ENCODE results near the gene IGLL5. TPM values are rescaled to one million over a fixed set of nuclear protein-coding genes. Genes with fewer than 3 reads are reported as not detected.

Gene IGLL5
- total RNA-seq, 3 donors from 2014 or later (not counting 1 experiment from before 2014, with no cell fraction given): 0.38 to 124 (median 0.93) TPM

GRCh38 chr22:22870577-22871404, 16.8 kb upstream of the IGLL5 start:
- peak in 1 of 2 donors; percentile 33 for DNase-seq

GRCh38 chr22:22871536-22872278, 15.9 kb upstream of the IGLL5 start:
- H3K4me1 ChIP-seq (ENCODE audit: control insufficient read depth, insufficient read depth, low read length): peaks cover 17% of the 10 kb centered on the region
- Mint-ChIP-seq H3K27ac (peak overlapping the region in 1 of 2 donors; percentile 31), H3K27me3 (ENCODE audit: low read depth in 2 of 2) (no peaks in the 10 kb centered on the region), H3K4me3 (no peak overlapping the region), H3K4me1 (peaks cover 32 to 44% of the 10 kb centered on the region in 2 donors), H3K9me3 (peaks cover 2 to 8% of the 10 kb centered on the region in 2 donors), H3K36me3 (peaks cover 6% of the 10 kb centered on the region)
- H3K27ac ChIP-seq (ENCODE audit: low read length): no peak overlapping the region
- no peak for TF ChIP-seq CTCF (IDR thresholded peaks at IDR 0.05)
- no peak for ATAC-seq
- H3K27me3 ChIP-seq (ENCODE audit: control insufficient read depth, insufficient read depth, low read length): no peaks in the 10 kb centered on the region
- 87% methylated on average over 9 of the region's 10 CpGs for WGBS (ENCODE audit: insufficient coverage)
- no peak overlapping the region for H3K4me3 ChIP-seq (ENCODE audit: low read length)
- no peaks in the 10 kb centered on the region for H3K36me3 ChIP-seq (ENCODE audit: control insufficient read depth, insufficient read depth, low read length)
- no peak for DNase-seq
- H3K9me3 ChIP-seq (ENCODE audit: control insufficient read depth, insufficient read depth, low read length): peaks cover 9% of the 10 kb centered on the region
- intact Hi-C loops (cut with micrococcal nuclease): no loop called here

More at GRCh38 chr22:22870577-22871404, 16.8 kb upstream of the IGLL5 start:
- Mint-ChIP-seq H3K9me3 (peaks cover 2 to 8% of the 10 kb centered on the region in 2 donors), H3K36me3 (peaks cover 6% of the 10 kb centered on the region), H3K4me3 (no peak overlapping the region), H3K27ac (peak overlapping the region; percentile 29 to 31), H3K27me3 (ENCODE audit: low read depth in 2 of 2) (no peaks in the 10 kb centered on the region), H3K4me1 (peaks cover 34 to 46% of the 10 kb centered on the region in 2 donors)
- Histone ChIP-seq H3K4me1 (ENCODE audit: control insufficient read depth, insufficient read depth, low read length) (peaks cover 27% of the 10 kb centered on the region), H3K9me3 (ENCODE audit: control insufficient read depth, insufficient read depth, low read length) (peaks cover 9% of the 10 kb centered on the region), H3K27ac (ENCODE audit: low read length) (peak overlapping the region; percentile 5), H3K4me3 (ENCODE audit: low read length) (no peak overlapping the region), H3K27me3 (ENCODE audit: control insufficient read depth, insufficient read depth, low read length) (no peaks in the 10 kb centered on the region), H3K36me3 (ENCODE audit: control insufficient read depth, insufficient read depth, low read length) (no peaks in the 10 kb centered on the region)
- intact Hi-C loops (cut with micrococcal nuclease): no loop called here
- peak; percentile 56 to 90 (median 83) for ATAC-seq
- peak; percentile 17 for TF ChIP-seq CTCF (IDR thresholded peaks at IDR 0.05)
- 65% methylated on average over 7 of the region's 8 CpGs for WGBS (ENCODE audit: insufficient coverage)

- no peaks in the 10 kb centered on the region for H3K27me3 ChIP-seq (ENCODE audit: control insufficient read depth, insufficient read depth, low read length)
- H3K27me3 Mint-ChIP-seq (ENCODE audit: low read depth in 2 of 2): no peaks in the 10 kb centered on the region
- no peaks in the 10 kb centered on the region for H3K36me3 ChIP-seq (ENCODE audit: control insufficient read depth, insufficient read depth, low read length)
- H3K9me3 Mint-ChIP-seq: peaks cover 2 to 8% of the 10 kb centered on the region in 2 donors
- TF ChIP-seq CTCF (IDR thresholded peaks at IDR 0.05): no peak
- ATAC-seq (no peak), DNase-seq (no peak)
- no peak overlapping the region for H3K27ac ChIP-seq (ENCODE audit: low read length)
- peaks cover 30 to 41% of the 10 kb centered on the region in 2 donors for H3K4me1 Mint-ChIP-seq
- WGBS (ENCODE audit: insufficient coverage): 95% methylated on average over 8 of the region's 8 CpGs
- no peak overlapping the region for H3K4me3 ChIP-seq (ENCODE audit: low read length)
- H3K9me3 ChIP-seq (ENCODE audit: control insufficient read depth, insufficient read depth, low read length): peaks cover 9% of the 10 kb centered on the region
- H3K4me1 ChIP-seq (ENCODE audit: control insufficient read depth, insufficient read depth, low read length): peaks cover 12% of the 10 kb centered on the region
- intact Hi-C loops (cut with micrococcal nuclease): no loop called here
- H3K27ac Mint-ChIP-seq: no peak overlapping the region
- no peak overlapping the region for H3K4me3 Mint-ChIP-seq
- peaks cover 6% of the 10 kb centered on the region for H3K36me3 Mint-ChIP-seq
These were observed 14.6 kb upstream of the IGLL5 start for GRCh38 chr22:22872722-22873708.

All from natural killer cell (primary cell).